ENCODE data around the gene MT1F.

Gene MT1F

DNA sequence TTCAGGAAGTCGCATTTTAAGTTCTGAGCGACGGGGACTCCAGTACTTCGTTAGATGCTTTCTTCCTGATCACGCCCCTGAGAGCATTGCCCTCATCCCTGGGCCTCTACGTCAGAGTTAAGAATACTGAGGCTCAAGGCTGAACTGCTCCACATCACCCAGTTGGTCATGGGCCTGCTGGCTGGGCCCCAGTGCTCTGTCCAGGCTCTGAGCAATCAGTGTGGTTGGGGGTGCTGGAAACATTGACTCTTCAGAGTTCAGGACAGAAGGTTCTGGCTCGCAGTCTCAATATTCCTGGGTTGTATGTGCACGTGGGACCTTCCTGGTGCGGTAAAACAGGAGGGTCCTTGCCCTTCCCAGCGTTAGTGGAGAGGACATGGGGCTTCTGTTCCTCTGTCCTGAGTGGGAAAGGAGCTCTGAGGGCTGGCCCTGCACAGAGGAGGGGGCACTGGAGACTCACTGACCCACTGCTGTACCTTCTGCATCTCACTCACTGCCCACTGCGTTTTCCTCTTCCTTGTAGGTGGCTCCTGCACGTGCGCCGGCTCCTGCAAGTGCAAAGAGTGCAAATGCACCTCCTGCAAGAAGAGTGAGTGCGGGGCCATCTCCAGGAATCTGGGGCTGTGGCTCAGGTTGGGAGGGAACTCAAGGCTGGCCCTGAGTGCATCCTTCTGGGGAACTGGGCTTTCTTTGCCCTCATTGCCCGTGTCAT is 31.7 kb upstream of the MT1F start:
- no peak for DNase-seq

DNA sequence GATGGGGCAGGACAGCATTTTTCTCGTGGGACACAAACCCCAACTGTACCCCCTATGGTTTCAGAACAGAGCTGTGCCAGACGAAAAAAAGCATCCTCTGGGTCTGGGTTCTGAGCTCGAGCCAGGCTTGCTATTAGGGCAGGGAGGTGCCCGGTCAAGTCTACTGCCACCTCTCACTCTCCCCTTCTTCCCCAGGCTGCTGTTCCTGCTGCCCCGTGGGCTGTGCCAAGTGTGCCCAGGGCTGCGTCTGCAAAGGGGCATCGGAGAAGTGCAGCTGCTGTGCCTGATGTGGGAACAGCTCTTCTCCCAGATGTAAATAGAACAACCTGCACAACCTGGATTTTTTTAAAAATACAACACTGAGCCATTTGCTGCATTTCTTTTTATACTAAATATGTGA is 31.1 kb upstream of the MT1F start:
- no peak for DNase-seq

GRCh38 chr16:56628486-56629350 is 29.0 kb upstream of the MT1F start:
- DNase-seq: no peak

DNA sequence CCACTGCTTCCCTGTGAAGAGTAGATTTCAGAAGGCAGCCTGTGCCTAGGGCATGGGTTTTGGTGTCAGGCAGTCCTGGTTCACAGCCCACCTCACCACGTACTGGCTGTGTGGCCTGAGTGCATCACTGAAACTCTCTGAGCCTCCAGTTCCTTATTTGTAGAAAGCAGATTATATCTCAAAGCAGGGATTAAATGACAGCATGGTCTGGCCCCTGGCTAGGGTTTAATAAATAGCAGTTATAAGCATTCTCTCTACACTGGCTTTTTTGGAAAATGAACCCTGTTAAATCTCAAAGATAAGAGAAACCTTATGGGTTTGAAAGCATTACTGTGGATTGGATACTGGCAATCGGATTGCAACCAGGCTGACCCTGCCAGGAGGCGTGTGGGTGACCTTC is 28.2 kb upstream of the MT1F start:
- no peak for DNase-seq

DNA sequence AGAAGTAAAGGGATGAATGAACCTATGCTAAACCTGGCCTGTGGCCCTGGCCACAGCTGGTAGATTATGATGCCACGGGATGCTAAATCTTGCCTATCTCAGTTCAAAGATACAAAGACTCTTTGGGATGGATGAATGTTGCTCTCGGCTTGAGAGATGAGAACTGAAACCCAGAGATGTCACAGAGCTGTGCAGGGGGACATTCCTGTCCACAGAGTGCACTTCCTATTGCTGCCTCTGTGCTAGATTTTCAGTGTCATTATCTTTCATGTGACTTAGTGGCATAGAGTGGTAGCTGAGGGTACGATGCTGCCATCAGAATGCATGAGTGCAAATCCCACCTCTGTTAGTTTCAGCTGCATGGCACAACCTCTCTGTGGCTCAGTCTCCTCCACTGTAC is 27.6 kb upstream of the MT1F start:
- no peak for DNase-seq

DNA sequence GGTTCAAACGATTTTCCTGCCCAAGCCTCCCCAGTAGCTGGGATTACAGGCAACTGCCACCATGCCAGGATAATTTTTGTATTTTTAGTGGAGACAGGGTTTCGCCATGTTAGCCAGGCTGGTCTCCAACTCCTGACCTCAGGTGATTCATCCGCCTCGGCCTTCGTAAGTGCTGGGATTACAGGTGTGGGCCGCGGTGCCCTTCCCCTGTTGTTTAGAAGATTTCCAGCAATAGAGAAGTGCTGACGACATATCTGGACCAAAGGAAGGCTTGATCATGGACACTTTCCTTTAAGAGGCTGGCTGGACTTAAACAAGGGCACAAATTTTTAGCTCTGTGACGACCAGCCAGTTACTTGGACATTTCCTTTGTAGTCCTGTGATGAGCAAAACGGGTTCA is 26.6 kb upstream of the MT1F start:
- DNase-seq: no peak

DNA sequence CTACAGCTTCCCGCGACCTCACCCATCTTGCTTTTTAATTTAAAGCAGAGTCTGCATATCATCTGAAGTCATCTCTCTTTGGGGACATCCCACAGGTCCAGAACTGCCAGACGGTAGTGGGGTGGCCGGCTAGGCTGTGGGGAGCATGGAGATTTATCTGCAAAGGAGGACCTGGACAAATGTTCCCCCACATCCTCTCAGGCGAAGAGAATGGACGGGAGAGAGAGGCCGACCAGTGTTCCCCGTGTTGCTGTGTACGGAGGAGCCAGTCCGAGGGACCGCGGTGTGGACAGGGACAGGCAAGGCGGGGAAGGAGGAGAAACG is 26.0 kb upstream of the MT1F start:
- no peak for DNase-seq

DNA sequence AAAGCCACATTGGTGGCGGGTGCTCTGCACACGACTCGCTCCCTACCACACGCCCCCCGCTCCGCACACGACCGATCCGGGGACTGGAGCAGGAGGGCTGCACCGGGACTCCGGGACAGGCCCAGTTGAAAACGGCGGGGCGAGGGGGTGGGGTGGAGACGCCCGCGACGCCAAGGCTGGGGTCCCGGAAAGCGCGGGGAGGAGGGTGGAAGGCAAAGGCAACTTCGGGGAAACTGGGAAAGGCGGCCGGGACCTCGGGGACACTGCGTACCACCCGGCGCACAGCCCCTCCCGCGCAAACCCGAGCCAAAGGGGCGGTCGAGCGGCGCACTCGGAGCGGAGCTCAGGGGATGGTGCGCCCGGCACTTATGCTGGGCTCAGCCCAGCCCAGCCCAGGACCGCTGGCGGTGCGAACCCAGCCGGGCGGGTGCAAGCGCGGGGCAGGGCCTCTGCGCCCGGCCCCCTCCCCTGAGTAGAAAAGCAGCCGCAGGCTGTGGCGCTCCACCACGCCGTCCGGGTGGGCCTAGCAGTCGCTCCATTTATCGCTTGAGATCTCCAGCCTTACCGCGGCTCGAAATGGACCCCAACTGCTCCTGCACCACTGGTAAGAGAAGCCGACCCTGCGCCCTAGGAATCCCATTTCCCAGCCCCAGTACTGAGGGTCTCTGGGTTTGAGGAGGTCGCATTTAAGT is 25.5 kb upstream of the MT1F start, which contains the start of gene MT1M:
Gene MT1M (plus strand): TSS at position 504 of the 692 bp plus-strand sequence. CDS start 73 bp downstream, at position 577.
- no peak for DNase-seq

DNA sequence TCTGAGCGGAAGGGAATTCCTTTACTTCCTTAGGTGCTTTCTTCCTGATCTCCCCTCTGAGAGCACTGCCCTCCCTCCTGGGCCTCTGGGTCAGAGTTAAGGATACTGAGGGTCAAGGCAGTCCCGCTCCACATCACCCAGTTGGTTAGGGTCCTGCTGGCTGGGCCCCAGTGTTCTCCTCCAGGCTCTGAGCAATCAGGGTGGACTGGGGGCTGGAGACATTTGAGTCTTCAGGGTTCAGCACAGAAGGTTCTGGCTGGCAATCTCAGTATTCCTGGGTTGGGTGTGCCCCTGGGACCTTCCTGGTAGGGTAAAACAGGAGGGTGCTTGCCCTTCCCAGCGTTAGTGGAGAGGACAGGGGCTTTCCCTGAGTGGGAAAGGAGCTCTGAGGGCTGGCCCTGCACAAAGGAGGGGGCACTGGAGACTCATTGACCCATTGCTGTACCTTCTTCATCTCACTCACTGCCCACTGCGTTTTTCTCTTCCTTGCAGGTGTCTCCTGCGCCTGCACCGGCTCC is 24.9 kb upstream of the MT1F start:
- DNase-seq: no peak

- no peak for DNase-seq
These were observed 24.2 kb upstream of the MT1F start for GRCh38 chr16:56633535-56633934.

DNA sequence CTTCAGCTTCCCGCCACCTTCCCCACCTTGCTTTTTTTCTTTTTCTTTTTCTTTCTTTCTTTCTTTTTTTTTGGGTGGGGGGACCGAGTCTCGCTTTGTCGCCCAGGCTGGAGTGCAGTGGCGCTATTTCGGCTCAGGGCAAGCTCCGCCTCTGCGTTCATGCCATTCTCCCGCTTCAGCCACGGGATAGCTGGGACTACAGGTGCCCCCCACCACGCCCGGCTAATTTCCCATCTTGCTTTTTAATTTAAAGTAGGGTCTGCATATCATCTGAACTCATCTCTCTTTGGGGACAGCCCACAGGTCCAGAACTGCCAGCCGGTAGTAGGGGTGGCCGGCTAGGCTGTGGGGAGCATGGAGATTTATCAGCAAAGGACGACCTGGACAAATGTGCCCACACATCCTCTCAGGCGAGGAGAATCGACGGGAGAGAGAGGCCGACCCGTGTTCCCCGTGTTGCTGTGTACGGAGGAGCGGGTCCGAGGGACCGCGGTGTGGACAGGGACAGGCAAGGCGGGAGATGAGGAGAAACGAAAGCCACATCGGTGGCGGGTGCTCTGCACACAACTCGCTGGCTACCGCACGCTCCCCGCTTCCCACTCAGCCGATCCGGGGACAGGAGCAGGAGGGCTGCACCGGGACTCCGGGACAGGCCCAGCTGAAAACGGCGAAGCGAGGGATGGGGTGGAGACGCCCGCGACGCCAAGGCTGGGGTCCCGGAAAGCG is 22.9 kb upstream of the MT1F start:
- no peak for DNase-seq

- no peak for DNase-seq
These were observed 22.3 kb upstream of the MT1F start for GRCh38 chr16:56635441-56635967.

- no peak for DNase-seq
These were observed 20.9 kb upstream of the MT1F start for GRCh38 chr16:56636616-56637413.

GRCh38 chr16:56637814-56638750 is 19.7 kb upstream of the MT1F start, which contains the start of gene MT1A:
Gene MT1A (plus strand): TSS chr16:56638666. CDS start chr16:56638739, 73 bp downstream.
- no peak for DNase-seq

DNA sequence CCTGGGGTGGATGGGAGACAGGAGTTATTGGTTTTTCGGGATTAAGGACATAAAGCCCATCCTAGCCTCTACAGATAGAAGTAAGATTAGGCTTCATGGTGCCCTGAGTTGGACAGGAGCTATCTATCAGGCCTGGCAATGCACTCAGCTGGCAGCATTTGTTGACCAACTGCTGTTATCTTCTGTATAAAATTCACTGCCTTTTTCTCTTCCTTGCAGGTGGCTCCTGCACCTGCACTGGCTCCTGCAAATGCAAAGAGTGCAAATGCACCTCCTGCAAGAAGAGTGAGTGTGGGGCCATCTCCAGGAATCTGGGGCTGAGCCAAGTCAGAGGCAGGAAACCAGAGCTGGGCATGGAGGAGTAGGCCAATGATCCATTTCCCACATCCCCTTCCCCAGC is 18.7 kb upstream of the MT1F start:
- no peak for DNase-seq

DNA sequence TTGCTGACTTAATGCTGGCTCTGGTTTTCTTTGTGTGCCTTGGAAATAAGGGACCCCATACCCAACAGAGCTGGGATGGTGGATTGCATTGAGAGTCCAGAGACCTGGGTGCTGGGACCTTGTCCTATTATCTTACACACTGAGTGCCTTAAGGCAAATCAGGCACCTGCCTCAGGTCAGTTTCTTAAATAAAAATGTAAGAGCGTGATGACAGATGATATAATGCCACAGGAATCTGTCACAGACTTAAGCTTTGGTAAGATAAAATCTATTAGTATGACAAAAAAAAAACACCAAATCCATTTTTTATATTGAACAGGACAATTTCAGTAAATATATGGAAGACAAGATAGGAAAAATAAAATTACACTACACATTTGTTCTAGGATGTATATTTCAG is 17.7 kb upstream of the MT1F start:
- no peak for DNase-seq

GRCh38 chr16:56641166-56641565 is 16.6 kb upstream of the MT1F start:
- DNase-seq: no peak

GRCh38 chr16:56643080-56643778 is 14.5 kb upstream of the MT1F start:
- peak; percentile 77 to 80 for DNase-seq

- DNase-seq: no peak
These were observed 13.9 kb upstream of the MT1F start for GRCh38 chr16:56643833-56644232.

- DNase-seq: no peak
These were observed 12.4 kb upstream of the MT1F start for GRCh38 chr16:56645311-56645710.
